KG1 (cell line): Measurements from ENCODE around the gene RANBP3L.
"Not testable (repeated sequence)": the region's sequence is repeated elsewhere in the genome, so short reads cannot be mapped to it uniquely, and the experiment has no call there.

Experiments
- DNase-seq: peaks from one replicate; lab custom pipeline; 2025; lab: John Stamatoyannopoulos, UW

The RANBP3L gene, protein sequence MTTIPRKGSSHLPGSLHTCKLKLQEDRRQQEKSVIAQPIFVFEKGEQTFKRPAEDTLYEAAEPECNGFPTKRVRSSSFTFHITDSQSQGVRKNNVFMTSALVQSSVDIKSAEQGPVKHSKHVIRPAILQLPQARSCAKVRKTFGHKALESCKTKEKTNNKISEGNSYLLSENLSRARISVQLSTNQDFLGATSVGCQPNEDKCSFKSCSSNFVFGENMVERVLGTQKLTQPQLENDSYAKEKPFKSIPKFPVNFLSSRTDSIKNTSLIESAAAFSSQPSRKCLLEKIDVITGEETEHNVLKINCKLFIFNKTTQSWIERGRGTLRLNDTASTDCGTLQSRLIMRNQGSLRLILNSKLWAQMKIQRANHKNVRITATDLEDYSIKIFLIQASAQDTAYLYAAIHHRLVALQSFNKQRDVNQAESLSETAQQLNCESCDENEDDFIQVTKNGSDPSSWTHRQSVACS

DNA sequence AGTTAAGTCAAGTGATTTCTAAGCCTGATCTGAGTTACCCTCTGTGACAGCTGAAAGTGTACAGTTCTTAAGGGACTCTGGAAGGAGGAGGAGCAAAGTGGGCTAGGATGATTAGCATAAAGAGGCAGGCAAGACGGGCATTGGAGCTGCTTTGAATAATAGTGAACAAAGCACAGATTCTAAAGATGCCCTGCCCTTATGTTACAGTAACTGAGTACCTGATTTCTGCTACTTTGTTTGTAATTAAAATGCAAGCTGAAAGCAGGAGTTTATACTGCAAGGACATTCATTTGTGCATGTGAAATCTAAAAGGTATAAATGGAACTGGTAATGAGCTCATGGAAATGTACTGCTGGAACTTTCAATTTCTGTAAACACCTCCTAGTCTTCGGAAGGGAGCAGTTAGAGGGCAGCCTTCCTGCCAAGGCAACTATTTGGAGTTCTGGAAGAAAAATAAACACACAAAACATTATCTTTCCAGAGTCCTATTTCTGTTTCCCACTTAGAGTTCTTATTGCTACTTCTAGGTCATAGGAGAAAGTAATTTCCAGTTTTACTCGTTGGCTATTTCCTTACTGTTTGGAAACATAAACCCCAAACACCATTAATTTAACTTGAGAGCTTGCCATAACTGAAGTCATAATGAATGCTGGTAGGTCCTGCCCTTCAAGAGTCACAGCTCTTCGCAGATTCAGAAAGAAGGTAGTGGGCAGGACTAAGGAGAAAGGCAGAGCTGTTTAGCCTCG is at the start of gene RANBP3L:
TSS of gene RANBP3L (minus strand) at position 45 of the 746 bp plus-strand sequence. CDS start 486 bp downstream, outside the sequence.
- no peak for DNase-seq

DNA sequence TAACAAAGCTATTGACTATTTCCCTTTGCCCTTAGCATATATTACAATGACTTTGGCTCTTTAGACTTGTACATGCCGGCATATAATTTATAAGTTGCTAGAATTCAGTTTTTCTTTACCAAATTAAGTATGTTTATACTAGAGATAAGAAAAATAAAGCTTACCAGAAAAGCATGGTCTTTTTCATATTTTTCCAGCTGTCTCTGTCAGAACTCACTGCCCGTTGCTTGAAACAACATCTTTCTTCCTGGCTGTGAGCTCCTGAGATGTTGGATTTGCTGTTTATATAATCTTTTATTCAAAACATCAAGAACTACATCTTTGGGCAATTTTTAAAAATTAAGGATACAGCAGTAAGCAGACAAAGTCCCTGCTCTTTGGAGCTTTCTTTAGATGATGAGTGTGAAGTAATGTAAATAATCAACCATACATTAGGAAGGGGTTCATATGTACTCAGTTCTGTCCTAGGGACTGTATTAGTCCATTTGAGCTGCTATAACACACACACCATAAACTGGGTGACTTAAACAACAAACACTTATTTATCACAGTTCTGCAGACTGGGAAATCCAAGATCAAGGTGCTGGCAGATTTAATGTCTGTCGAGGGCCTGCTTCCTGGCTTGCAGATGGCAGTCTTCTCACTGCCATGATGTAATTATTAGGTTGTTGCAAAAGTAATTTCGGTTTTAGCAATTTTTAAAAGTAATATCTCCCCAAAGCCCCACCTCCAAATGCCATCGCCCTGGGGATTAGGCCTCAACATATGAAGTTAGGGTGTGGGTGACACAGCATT is 45.4 kb upstream of the RANBP3L start:
- no peak for DNase-seq

DNA sequence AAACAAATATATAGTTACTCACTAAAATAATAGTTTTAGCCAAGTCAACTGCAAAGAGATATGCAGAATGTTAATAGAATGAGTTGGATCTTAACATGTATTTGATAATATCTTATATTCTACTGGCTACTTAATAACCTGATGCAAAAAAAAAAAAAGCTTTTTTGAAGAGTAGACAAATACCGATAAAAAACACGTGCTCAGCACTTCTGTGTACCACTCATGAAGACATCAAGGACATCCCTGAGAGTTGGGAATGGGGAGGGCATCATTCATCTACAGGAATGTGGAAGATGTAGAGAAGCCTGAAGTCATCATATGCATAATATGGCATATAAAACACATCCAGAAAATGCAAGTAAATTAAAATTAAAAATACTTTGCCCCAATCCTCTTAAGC is 43.2 kb upstream of the RANBP3L start:
- no peak for DNase-seq

DNA sequence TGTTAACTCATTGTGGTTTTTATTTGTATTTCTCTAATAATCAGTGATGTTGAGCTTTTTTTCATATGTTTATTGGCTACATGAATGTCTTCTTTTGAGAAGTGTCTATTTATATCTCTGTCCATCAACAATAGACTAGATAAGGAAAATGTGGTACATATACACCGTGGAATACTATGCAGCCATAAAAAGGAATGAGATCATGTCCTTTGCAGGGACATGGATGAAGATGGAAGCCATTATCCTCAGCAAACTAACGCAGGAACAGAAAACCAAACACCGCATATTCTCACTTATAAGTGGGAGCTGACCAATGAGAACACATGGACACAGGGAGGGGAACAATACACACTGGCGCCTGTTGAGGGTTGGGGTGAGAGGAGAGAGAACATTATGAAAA is 40.0 kb upstream of the RANBP3L start:
- not testable (repeated sequence) for DNase-seq

DNA sequence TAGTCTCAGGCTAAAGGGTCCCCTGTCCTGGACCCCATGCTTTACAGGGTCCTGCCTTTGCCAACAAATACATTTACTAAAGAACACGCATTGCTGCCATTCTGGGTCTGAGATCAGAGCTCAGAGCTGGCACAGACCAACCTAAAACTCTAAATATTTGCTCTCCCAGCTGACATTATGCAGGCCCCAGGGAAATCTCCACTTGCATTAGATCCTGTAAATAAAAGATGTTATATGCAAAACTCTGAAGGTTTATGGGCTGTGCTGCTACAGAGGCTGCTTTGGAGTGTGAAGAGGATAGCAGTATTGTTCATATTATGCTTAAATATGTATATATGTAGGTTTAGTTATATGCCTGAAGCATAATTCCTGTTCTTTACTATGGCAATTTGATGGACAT is 35.9 kb upstream of the RANBP3L start:
- DNase-seq: no peak

DNA sequence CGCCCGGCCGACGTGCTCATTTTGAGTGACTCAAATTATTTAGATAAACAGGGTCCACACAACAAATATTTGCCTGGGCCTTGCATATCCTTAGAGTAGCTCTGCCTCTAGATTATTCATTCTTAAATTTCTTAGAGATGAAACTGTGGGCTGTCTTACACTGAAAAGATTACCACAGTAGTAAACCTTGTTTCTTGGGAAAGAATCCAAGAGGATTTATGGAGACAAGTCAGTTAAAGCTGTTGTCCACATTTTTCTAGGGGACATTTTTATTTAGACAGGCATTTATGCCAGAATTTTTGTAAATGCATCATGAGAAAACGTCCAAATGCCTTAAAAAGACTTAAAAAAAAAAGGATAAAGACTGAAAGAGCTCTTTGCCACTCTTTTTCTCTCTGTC is 32.6 kb upstream of the RANBP3L start:
- no peak for DNase-seq

DNA sequence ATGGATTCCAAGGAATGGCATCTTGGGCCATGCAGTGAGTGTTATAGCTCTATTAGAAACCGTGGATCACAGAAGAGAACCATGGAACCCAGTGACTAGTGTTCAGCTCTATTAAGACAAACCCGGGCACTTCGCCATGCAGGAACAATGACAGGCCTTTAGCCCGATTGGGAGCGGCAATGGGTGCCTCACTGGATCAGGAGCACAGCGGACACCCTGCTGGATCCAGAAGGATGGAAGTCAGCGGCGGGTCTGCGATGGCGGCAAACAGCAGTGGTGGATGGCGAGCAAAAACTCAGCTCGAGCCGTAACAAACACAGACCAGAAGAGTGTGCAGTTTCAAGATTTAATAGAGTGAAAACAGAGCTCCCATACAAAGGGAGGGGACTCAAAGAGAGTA is 31.0 kb upstream of the RANBP3L start:
- not testable (repeated sequence) for DNase-seq

DNA sequence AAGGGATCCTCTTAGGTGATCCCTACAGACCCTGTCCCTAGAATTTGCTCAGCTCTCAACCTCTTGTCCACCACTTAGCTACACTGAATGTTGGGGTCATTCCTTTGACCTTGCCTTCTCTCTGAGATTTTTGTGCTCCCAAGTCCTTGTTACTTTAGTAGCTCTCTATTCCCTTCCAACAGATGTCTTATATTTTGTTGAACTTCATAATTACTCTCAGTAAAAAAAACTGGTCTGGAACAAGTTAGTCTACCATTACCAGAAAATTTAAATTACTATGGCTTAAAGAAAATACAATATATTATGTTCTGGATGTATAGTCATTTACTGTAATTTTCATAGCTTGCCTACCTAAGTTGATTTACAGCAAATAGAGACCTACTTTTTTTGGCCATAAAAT is 23.5 kb upstream of the RANBP3L start:
- DNase-seq: no peak

DNA sequence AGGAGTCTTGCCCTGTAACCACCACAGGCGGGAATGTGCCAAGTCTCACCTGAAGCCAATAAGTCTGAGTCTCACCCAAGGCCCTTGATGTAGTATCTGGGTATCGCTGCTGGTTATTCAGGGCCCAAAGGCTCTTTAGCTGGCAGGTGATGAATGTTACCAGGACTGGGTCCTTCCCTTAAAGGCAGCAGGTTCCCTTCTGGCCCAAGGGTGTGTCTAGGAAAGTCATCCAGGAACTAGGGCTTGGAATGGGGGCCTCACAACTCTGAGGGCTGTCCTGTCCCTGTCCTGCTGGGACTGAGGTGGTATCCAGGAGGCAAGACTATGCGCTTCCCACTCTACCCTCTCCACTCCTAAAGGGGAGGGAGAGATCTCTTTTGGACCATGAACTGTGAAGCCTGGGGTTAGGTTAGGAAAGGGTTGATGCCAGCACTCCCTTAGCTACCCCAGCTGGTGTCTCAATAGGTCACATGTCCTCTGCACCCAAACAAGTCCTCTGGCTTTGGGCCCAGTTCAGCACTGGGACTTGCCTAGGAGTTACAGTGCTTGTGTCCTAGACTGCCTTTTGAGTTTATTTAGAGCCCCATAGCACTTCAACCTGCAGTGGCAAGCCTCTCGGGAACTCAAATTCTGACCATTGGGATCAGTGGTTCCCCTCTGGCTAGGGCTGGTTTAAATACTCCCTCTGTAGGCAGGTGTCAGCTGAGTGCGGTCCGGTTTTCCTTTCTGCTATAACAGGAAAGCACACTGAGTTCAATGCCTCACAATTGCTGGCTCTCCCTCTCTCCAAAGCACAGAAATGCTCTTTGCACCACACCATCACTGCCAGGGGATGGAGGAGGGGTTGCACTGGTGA is 22.5 kb upstream of the RANBP3L start:
- no peak for DNase-seq

DNA sequence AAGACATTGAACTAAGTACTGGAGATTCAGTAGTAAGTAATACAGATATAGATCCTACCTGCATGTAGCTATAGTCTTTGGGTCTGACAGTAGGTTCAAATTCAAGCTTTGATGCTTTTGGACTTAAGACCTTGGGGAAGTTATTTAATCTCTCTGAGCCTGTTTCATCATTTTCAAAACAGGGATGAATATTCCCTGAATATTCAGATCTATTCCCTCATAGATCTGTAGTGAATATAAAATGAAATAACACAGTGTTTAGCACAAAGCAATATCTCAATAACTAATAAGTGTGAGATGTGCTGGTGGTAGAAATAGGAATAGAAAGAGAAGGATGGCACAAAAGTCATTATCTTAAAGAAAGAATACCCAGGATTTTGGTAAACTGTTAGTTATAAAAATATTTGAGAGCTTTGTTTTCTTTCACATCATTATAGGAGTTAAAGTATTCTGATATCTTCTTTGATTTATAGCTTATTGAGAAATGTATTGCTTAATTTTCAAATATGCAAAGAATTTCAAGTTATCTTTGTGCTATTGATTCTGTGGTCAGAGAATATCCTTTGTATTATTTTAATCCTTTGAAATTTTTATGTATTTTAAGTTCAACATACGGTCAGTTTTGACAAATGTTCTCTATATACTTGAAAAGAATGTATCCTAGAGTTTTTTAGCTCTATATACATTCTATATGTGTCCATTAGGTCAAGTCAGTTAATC is 11.4 kb upstream of the RANBP3L start:
- DNase-seq: no peak

DNA sequence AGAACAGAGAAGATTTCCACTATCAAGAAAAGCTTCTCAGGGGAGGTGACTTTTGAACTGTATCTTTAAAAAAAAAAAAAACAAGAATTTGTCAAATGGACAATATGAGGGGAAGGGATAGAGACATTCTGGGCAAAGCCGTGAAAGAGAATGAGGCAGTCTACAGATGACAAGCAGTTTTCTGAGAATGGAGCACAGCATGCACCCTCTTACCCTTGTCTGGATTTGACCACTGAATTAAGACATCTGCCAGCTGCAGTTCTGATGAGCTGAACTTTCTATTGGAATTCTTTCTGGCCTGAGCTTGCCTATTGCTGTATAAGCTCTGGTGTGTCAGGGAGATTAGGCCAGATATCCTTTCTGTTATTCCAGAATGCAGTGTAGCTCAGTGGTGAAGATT is 10.3 kb upstream of the RANBP3L start:
- DNase-seq: no peak

DNA sequence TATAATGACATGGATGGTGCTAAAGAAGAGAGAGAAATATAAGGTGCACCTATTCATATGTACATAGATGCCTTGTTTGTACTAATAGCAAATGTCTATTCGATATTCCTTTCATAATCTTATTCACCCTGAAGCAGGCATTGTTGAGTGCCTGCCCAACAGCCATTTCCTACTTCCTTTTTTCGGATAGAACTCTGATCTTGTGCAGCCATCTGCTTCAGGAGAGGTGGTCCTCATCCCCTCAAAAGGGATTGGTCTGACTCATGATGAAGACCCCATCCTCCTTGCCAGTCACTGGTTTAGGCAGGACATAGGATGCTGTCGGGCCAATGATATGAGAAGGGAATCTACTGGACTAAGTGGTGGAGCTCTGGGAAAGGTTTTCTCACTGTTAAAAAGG is 8.4 kb upstream of the RANBP3L start:
- no peak for DNase-seq

DNA sequence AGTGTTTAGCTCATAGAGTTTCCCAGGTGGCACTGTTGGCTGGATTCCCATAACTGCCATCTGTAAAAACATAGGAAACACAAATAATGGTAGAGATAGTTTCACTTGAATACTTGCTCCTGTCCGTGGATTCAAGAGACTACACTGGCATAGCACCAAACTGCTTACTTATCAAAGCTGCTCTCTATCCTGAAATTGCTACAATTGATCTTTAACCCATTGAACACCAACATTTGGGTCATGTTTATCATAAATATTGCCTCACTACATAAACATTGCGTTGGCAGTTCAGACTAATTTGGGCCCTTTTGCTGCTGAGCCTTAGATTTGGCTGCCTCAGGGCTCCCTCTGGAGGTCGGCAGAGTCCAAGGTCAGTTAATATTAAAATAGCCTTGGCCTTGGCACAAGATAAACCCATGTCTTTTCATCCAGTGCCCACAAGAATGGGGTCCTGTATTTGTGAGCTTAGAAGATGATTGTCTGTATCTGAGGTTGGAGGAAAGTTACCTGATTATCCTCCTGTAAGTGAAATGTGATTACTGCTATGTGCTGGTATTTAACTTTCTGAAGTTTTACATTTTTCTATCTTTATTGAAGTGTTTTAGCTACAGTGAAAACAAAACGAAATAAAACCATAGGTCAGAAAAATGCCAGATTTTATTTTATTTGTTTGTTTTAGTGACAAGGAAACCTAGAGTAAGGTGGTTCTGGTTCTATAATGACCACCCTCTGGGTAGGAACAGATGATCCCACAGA is 4.0 kb upstream of the RANBP3L start:
- DNase-seq: no peak

DNA sequence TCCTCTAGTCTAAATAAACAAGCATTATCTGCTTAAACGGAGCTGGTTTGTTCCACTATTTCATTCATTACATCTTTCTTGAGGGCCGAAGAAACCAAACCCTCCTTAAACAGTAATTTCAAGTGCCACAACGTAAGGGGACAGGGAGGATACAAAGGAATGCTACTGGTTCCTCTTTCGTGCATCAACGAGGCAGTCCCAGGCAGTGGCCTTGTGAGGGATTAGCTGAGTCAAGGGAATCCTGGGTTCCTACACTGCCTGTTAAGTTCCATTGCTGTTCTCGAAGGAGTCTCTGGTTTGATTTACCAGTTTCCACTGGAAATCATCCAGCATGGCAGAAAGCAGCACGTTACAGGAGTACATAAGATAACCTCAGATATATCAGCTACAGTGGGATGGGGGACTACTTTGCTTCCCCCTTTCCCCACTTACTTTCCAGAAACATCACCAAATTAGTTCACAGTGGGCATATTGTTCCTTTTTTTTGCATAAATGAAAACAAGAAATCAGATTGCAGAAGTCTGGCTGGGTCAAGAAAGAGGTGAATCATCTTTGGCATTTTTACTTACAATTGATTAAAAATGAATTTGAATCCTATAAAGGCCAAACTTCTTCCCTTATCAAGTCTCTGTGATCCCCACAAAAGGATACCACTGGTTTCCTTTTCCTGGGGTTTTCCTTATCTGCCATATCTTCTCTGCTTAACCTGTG is 2.5 kb upstream of the RANBP3L start:
- DNase-seq: no peak

DNA sequence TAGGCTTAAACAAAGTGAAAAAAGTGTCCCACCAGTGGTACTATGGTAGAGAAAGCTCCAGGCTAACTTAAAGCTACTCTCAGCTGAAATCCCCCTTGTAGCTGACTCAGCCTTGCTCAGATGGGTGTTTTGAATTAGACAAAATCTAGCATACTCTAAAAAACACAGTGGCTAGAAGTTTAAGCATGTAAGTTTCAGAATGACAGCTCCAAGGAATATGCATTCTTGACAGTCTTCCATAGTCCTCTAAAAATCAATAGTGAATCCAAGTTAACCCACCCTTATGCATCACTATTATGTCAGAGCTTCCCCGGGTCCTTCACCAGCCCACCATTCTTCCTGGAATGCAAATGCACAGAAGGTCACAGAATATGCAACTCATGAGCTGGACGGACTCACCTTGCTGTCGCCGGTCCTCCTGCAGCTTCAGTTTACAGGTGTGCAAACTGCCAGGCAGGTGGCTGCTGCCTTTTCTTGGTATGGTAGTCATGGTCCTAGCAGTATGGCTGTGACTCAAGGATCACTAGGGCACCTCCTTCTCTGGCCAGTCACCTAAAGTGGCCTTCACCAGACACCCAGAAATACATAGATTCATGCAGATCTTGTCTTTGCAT is 668 bp downstream of the RANBP3L start:
- DNase-seq: no peak

DNA sequence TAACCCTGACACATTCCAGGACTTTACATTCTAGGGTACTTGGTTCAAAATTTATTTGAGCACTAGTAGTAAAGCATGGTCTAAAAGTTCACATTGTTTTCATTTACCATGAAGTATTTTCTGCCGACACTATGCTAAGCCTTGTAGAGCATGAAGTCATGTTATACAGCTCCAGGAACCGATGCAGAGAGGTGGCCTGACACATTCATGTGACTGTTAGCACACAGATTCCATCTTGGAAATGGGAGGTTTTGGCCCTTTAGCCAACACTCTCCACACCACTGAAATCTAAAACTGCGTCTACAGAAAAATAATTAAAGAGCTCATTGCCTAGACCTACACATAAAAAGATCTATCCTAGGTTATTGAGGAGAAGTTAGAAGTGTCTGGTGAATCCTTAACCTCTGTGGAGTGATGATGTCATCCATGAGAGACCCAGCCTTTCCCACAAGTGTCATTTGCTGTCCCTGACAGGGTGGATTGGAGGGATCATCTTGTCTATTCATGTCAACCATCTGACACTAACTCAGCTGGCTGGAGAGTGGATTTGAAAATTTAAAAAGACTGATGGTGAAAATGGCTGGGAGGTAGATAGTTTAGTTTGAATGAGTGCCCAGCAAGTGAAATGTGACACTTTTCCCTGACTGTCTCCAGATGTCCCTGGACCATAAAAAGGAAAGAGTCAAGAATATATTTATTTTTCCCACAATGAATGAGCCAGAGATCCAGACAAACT is 1.3 kb downstream of the RANBP3L start:
- no peak for DNase-seq

DNA sequence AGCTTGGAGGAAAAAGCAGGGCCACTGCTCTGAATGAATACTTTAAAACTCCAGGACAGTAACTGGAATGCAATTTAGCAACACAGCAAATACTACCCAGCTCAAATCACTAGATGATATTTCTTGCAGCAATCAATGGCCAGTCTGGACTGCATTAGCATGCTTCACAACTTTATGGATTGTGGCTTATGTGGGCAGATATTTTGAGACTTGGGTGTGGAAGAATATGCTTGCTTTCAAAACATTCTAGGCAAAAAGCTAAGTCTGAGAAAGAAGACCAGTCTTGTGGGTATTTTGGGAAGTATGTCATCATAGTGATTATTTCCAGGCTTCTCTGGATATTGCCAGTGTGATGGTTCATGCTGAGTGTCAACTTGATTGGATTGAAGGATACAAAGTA is 3.1 kb downstream of the RANBP3L start:
- no peak for DNase-seq

DNA sequence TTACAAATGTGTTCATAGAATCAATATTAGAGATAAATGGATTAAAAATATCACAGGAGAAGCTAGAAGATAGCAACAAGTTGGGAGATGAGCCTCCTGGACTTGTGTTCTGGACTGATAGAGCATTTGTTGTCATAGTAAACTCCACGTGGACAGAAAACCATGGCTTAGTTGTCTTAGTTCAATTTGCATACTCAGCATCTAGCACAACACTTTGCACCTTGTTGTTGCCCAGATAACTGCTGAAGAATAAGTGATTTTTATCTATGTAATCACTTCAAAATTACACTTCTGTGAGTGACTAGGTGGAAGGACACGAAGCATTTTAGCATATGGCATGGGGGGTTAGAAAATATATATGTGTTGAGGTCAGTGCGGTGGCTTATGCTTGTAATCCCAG is 4.0 kb downstream of the RANBP3L start:
- no peak for DNase-seq
